ENCODE measurements around the gene TPP2. TPM values are rescaled to one million over a fixed set of nuclear protein-coding genes. Genes with fewer than 3 reads are reported as not detected.

Gene TPP2
- 50.0 TPM for polyA plus RNA-seq (2013, experiment 1 of 2)
- polyA plus RNA-seq (2013, experiment 2 of 2), result 51.3 TPM

- peak within 1 kb of the TSS; percentile 95 for H3K4me3 ChIP-seq (ENCODE audit: low read length)
- H3K27ac ChIP-seq (ENCODE audit: low read depth, low read length), result peak within 1 kb of the TSS; percentile 85
- H3K4ac ChIP-seq (ENCODE audit: low read depth, low read length), result peak within 1 kb of the TSS; percentile 90
- peaks cover 6% of the 10 kb centered on the region for H3K4me1 ChIP-seq (ENCODE audit: control insufficient read depth, low read depth, low read length)
- H3K9ac ChIP-seq (ENCODE audit: low read length), result peak within 1 kb of the TSS; percentile 95
- peaks cover 6% of the 10 kb centered on the region for H3K79me1 ChIP-seq (ENCODE audit: low read length)
- peak within 1 kb of the TSS; percentile 78 for H3K4me2 ChIP-seq (ENCODE audit: low read length)
- H2BK15ac ChIP-seq (replicated peaks; ENCODE audit: low read depth), result no peak within 1 kb of the TSS
- peak within 1 kb of the TSS; percentile 77 for H3K18ac ChIP-seq (ENCODE audit: low read length)
- peak within 1 kb of the TSS; percentile 0 for H2BK120ac ChIP-seq (ENCODE audit: low read depth, low read length)
- peak within 1 kb of the TSS; percentile 98 for H4K8ac ChIP-seq (ENCODE audit: low read depth, low read length)
- peak within 1 kb of the TSS; percentile 60 for H3K23ac ChIP-seq (ENCODE audit: low read length)
- H3K27me3 ChIP-seq (ENCODE audit: insufficient read depth, low read length, poor library complexity), result no peaks in the 10 kb centered on the region
- H2BK5ac ChIP-seq (ENCODE audit: low read length), result peak within 1 kb of the TSS; percentile 74
- no CpG with 5 or more reads among the region's 53 CpGs for WGBS (ENCODE audit: extremely low coverage, insufficient coverage, low lambda C conversion rate)
- H2AK5ac ChIP-seq (ENCODE audit: low read length), result no peak within 1 kb of the TSS
- DNase-seq, result peak; percentile 99
- peak within 1 kb of the TSS; percentile 59 for H4K5ac ChIP-seq (ENCODE audit: low read length)
- peaks cover 38% of the 10 kb centered on the region for H3K79me2 ChIP-seq (ENCODE audit: control insufficient read depth, insufficient read depth, low read length)
- H3K56ac ChIP-seq (ENCODE audit: low read length), result peak within 1 kb of the TSS; percentile 96
- H3K36me3 ChIP-seq (ENCODE audit: control insufficient read depth, insufficient read depth, low read length), result no peaks in the 10 kb centered on the region
Observed at GRCh38 chr13:102596147-102597028, at the start of gene TPP2. Gene TPP2, plus strand, starts transcription at chr13:102596986. Its CDS starts 53 bp downstream, at chr13:102597039.

GRCh38 chr13:102548811-102549210 is 48.0 kb upstream of the TPP2 start:
- H3K4me2 ChIP-seq (ENCODE audit: low read length), result no peak overlapping the region
- no peak overlapping the region for H3K9ac ChIP-seq (ENCODE audit: low read length)
- no peak overlapping the region for H2BK5ac ChIP-seq (ENCODE audit: low read length)
- H3K36me3 ChIP-seq (ENCODE audit: control insufficient read depth, insufficient read depth, low read length), result no peaks in the 10 kb centered on the region
- H4K8ac ChIP-seq (ENCODE audit: low read depth, low read length), result no peak overlapping the region
- H3K27me3 ChIP-seq (ENCODE audit: insufficient read depth, low read length, poor library complexity), result no peaks in the 10 kb centered on the region
- H3K56ac ChIP-seq (ENCODE audit: low read length), result no peak overlapping the region
- no peak overlapping the region for H3K4ac ChIP-seq (ENCODE audit: low read depth, low read length)
- no peak overlapping the region for H2BK120ac ChIP-seq (ENCODE audit: low read depth, low read length)
- no peak overlapping the region for H3K23ac ChIP-seq (ENCODE audit: low read length)
- no peak overlapping the region for H3K27ac ChIP-seq (ENCODE audit: low read depth, low read length)
- H3K18ac ChIP-seq (ENCODE audit: low read length), result no peak overlapping the region
- no peaks in the 10 kb centered on the region for H3K79me2 ChIP-seq (ENCODE audit: control insufficient read depth, insufficient read depth, low read length)
- H2BK15ac ChIP-seq (replicated peaks; ENCODE audit: low read depth), result no peak overlapping the region
- H2AK5ac ChIP-seq (ENCODE audit: low read length), result no peak overlapping the region
- no peaks in the 10 kb centered on the region for H3K4me1 ChIP-seq (ENCODE audit: control insufficient read depth, low read depth, low read length)
- no peak for DNase-seq
- no peaks in the 10 kb centered on the region for H3K79me1 ChIP-seq (ENCODE audit: low read length)
- H4K5ac ChIP-seq (ENCODE audit: low read length), result no peak overlapping the region
- no peak overlapping the region for H3K4me3 ChIP-seq (ENCODE audit: low read length)

GRCh38 chr13:102550507-102550906 is 46.3 kb upstream of the TPP2 start:
- Histone ChIP-seq H4K5ac (ENCODE audit: low read length) (no peak overlapping the region), H2AK5ac (ENCODE audit: low read length) (no peak overlapping the region), H3K79me2 (ENCODE audit: control insufficient read depth, insufficient read depth, low read length) (no peaks in the 10 kb centered on the region), H3K4ac (ENCODE audit: low read depth, low read length) (no peak overlapping the region), H2BK15ac (replicated peaks; ENCODE audit: low read depth) (no peak overlapping the region), H3K36me3 (ENCODE audit: control insufficient read depth, insufficient read depth, low read length) (no peaks in the 10 kb centered on the region), H2BK5ac (ENCODE audit: low read length) (no peak overlapping the region), H3K56ac (ENCODE audit: low read length) (no peak overlapping the region), H3K4me1 (ENCODE audit: control insufficient read depth, low read depth, low read length) (no peaks in the 10 kb centered on the region), H2BK120ac (ENCODE audit: low read depth, low read length) (no peak overlapping the region), H3K27ac (ENCODE audit: low read depth, low read length) (no peak overlapping the region), H3K27me3 (ENCODE audit: insufficient read depth, low read length, poor library complexity) (no peaks in the 10 kb centered on the region), H3K23ac (ENCODE audit: low read length) (no peak overlapping the region), H3K79me1 (ENCODE audit: low read length) (no peaks in the 10 kb centered on the region), H4K8ac (ENCODE audit: low read depth, low read length) (no peak overlapping the region), H3K4me3 (ENCODE audit: low read length) (no peak overlapping the region), H3K18ac (ENCODE audit: low read length) (no peak overlapping the region), H3K9ac (ENCODE audit: low read length) (no peak overlapping the region), H3K4me2 (ENCODE audit: low read length) (no peak overlapping the region)
- DNase-seq, result no peak
- WGBS (ENCODE audit: extremely low coverage, insufficient coverage, low lambda C conversion rate), result no CpG with 5 or more reads among the region's 7 CpGs

- Histone ChIP-seq H3K27me3 (ENCODE audit: insufficient read depth, low read length, poor library complexity) (no peaks in the 10 kb centered on the region), H3K79me2 (ENCODE audit: control insufficient read depth, insufficient read depth, low read length) (no peaks in the 10 kb centered on the region), H4K8ac (ENCODE audit: low read depth, low read length) (no peak overlapping the region), H3K23ac (ENCODE audit: low read length) (no peak overlapping the region), H2AK5ac (ENCODE audit: low read length) (no peak overlapping the region), H2BK5ac (ENCODE audit: low read length) (no peak overlapping the region), H3K27ac (ENCODE audit: low read depth, low read length) (no peak overlapping the region), H3K4me2 (ENCODE audit: low read length) (no peak overlapping the region), H2BK120ac (ENCODE audit: low read depth, low read length) (no peak overlapping the region), H3K18ac (ENCODE audit: low read length) (no peak overlapping the region), H3K4ac (ENCODE audit: low read depth, low read length) (no peak overlapping the region), H2BK15ac (replicated peaks; ENCODE audit: low read depth) (no peak overlapping the region), H3K4me1 (ENCODE audit: control insufficient read depth, low read depth, low read length) (no peaks in the 10 kb centered on the region), H3K36me3 (ENCODE audit: control insufficient read depth, insufficient read depth, low read length) (no peaks in the 10 kb centered on the region), H3K79me1 (ENCODE audit: low read length) (no peaks in the 10 kb centered on the region), H3K4me3 (ENCODE audit: low read length) (no peak overlapping the region), H4K5ac (ENCODE audit: low read length) (no peak overlapping the region), H3K56ac (ENCODE audit: low read length) (no peak overlapping the region), H3K9ac (ENCODE audit: low read length) (no peak overlapping the region)
- DNase-seq, result peak; percentile 53
- no CpG with 5 or more reads among the region's 6 CpGs for WGBS (ENCODE audit: extremely low coverage, insufficient coverage, low lambda C conversion rate)
Observed at GRCh38 chr13:102555914-102556553, 40.8 kb upstream of the TPP2 start.

GRCh38 chr13:102556806-102557205 is 40.0 kb upstream of the TPP2 start:
- H3K27ac ChIP-seq (ENCODE audit: low read depth, low read length), result no peak overlapping the region

More at GRCh38 chr13:102556806-102557205, 40.0 kb upstream of the TPP2 start:
- Histone ChIP-seq H3K79me1 (ENCODE audit: low read length) (no peaks in the 10 kb centered on the region), H3K27me3 (ENCODE audit: insufficient read depth, low read length, poor library complexity) (no peaks in the 10 kb centered on the region), H3K79me2 (ENCODE audit: control insufficient read depth, insufficient read depth, low read length) (no peaks in the 10 kb centered on the region), H3K4me2 (ENCODE audit: low read length) (no peak overlapping the region), H4K5ac (ENCODE audit: low read length) (no peak overlapping the region), H3K4me1 (ENCODE audit: control insufficient read depth, low read depth, low read length) (no peaks in the 10 kb centered on the region), H3K4ac (ENCODE audit: low read depth, low read length) (no peak overlapping the region), H2BK120ac (ENCODE audit: low read depth, low read length) (no peak overlapping the region), H4K8ac (ENCODE audit: low read depth, low read length) (no peak overlapping the region), H3K56ac (ENCODE audit: low read length) (no peak overlapping the region), H2BK15ac (replicated peaks; ENCODE audit: low read depth) (no peak overlapping the region), H2BK5ac (ENCODE audit: low read length) (no peak overlapping the region), H2AK5ac (ENCODE audit: low read length) (no peak overlapping the region), H3K36me3 (ENCODE audit: control insufficient read depth, insufficient read depth, low read length) (no peaks in the 10 kb centered on the region), H3K4me3 (ENCODE audit: low read length) (no peak overlapping the region), H3K18ac (ENCODE audit: low read length) (no peak overlapping the region), H3K23ac (ENCODE audit: low read length) (no peak overlapping the region), H3K9ac (ENCODE audit: low read length) (no peak overlapping the region)
- WGBS (ENCODE audit: extremely low coverage, insufficient coverage, low lambda C conversion rate), result no CpG with 5 or more reads among the region's 3 CpGs
- no peak for DNase-seq
